GM18858 (cell line): ENCODE results near the gene FTCD.
A peak's percentile ranks its signal among the peaks of the same experiment; 100 is the strongest.
"Not testable (repeated sequence)": the region's sequence is repeated elsewhere in the genome, so short reads cannot be mapped to it uniquely, and the experiment has no call there.

Experiments
- ATAC-seq: cut with Tn5 transposase; IDR thresholded peaks from one replicate; pipeline ENCODE4 v1.9.1; 2021; ENCODE audit not compliant: unreplicated experiment

Gene FTCD

DNA sequence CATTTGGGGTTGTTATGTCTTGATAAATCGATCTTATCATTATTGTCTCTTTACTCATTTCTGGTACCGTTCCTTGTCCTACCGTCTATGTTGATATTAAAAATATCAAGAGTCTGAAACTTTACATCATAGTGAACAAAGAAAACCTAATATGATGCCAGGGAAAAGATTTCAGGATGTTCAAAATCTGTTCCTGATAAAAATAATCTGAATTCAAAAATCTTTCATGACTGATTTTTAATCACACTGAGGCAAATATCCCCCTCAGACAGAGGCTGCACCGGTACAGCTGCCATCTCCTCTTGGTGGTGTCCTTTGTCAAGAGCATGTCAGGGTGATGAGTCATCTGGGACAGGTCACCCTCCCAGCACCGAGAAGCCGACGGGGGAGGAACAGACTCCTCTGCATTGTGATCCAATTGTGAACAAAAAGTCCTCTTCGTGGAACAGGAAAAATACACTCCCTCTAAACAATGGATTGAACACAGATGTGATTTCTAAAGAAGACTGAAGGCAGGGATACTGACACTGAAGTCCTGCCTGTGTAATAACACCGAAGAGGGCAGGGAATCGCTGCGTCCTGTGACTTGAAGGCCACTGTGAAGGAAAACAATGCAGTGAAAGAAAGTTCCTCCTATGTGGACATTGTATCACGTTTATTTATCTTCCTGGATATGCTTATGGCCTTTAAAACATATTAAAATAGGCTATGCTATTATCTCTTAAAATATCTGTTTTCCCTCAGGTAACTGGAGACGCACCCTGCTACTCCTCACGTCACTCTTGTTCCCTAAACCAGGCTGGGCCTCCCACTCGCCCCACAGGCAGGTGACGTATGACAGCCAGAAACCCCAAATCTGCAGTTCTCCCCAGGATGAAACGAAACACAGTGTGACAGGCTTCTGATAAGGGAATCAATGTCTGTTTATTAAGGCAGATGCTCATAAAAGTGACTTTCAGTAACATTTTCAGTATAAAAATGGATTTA is 33.1 kb upstream of the FTCD start:
- no peak for ATAC-seq

DNA sequence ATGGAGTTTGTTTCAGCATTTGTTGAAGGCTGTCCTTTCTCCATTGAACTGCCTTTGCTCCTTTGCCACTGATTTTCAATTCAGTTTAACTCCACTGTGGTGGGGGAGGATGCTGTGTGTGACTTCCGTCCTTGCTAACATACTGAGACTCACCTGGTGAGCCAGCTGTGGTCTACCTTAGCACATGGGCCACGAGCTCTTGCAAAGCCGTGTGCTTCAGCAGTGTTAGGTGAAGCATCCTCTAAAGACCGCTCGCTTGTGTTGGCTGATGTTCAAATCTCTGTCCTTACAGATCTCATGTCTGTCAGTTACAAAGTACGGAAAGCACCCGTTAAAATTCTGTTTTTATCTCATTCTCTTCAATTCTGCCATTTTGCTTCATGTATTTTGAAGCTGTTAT is 32.4 kb upstream of the FTCD start:
- no peak for ATAC-seq

DNA sequence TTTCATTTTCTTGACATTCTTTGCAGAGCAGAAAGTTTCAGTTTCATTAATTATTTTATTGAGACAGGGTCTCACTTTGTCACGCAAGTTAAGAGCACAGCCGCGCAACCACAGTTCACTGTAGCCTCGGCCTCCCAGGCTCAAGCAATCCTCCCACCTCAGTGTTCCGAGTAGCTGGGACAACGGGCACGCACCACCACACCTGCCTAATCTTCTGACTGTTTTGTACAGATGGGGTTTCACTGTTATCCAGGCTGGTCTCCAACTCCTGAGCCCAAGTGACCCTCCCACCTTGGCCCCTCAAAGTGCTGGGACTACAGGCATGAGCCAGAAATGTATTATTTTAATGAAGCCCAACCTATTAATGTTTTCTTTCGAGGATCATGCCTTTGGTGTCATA is 31.9 kb upstream of the FTCD start:
- no peak for ATAC-seq

DNA sequence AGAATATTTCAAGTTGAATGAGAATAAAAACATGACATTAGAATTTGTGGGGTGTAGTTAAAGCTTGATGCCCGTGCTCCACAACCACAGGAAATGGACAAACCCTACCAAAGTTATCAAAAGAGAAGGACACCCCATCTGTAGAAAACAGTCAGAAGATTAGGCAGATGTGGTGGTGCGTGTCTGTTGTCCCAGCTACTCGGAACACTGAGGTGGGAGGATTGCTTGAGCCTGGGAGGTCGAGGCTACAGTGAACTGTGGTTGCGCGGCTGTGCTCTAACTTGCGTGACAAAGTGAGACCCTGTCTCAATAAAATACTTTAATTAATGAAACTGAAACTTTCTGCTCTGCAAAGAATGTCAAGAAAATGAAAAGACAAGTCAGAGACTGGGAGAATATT is 30.3 kb upstream of the FTCD start:
- no peak for ATAC-seq

DNA sequence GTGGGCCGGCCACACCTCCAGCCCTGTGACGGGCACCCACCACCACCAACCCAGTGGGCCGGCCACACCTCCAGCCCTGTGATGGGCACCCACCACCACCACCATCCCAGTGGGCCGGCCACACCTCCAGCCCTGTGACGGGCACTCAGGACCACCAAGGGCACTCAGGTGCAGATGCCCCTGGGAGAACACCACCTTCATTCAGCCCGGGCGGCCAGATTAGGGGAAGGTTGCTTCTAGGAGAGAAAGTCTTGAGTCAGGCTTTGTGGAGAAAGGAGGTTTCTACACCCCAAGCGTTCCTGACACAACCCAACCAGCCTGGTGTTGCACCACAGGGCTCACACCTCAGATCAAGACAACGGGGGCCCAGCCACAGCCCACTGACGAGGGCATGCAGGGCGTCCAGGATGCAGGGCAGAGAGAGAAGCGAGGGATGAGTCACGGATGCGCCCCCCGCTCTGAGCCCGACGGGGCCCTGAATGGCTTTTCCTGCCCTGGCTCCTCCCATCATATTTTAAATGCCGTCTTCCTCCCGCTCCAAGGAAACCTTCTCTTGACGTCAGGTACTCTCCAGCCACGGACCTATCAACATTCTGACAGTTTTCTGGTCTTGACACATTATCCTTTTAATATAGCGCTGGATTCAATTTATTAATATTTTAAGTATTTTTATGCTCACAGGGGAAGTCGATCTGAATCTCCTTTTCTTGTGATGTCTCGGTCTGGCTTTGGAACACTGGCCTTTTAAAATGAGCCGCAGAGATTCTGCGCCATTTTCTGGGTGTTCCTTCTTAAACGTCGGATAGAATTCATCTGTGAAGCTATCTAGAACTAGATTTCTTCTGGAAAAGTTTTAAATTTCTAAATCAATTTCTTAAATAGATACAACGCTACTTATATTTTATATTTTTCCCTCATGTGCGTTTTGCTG is 29.5 kb upstream of the FTCD start:
- ATAC-seq: peak; percentile 27

DNA sequence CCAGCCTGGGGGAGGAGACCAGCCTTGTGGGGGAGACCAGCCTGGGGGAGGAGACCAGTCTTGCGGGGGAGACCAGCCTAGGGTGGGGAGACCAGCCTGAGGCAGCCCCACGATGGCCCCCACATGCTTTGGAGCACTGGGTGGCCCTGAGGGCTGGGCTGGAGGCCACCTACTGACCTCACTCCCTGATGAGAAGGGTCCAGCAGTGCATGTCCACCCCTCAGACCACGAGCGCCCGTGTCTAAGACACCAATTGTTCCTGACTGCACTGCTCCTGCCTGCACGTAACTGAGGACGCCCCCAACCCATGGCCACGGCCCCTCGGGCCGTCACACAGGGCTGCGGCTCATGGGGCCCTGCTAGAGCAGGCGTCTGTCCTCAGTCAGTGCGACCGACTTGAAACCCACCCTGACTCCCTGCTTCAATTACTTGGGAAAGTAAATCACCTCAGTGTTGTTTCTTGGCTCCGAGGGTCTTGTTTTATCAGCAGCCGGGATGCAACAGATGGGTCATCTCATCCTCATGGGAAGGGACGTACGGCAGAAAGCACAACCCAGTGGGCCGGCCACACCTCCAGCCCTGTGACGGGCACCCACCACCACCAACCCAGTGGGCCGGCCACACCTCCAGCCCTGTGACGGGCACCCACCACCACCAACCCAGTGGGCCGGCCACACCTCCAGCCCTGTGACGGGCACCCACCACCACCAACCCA is 28.7 kb upstream of the FTCD start, which contains the start of gene SPATC1L:
SPATC1L (minus strand) TSS at position 550 of the 715 bp plus-strand sequence. CDS start 1,643 bp downstream, outside the sequence.
- ATAC-seq: peak; percentile 44

DNA sequence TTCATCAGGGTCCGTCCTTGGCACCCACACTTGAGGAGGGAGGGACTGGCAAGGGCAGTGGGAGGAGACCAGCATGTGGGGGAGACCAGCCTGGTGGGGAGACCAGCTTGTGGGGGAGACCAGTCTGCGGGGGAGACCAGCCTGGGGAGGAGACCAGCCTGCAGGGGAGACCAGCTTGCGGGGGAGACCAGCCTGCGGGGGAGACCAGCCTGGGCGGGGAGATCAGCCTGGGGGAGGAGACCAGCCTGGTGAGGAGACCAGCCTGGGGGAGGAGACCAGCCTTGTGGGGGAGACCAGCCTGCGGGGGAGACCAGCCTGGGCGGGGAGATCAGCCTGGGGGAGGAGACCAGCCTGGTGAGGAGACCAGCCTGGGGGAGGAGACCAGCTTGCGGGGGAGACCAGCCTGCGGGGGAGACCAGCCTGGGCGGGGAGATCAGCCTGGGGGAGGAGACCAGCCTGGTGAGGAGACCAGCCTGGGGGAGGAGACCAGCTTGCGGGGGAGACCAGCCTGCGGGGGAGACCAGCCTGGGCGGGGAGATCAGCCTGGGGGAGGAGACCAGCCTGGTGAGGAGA is 28.0 kb upstream of the FTCD start:
- ATAC-seq: not testable (repeated sequence)

DNA sequence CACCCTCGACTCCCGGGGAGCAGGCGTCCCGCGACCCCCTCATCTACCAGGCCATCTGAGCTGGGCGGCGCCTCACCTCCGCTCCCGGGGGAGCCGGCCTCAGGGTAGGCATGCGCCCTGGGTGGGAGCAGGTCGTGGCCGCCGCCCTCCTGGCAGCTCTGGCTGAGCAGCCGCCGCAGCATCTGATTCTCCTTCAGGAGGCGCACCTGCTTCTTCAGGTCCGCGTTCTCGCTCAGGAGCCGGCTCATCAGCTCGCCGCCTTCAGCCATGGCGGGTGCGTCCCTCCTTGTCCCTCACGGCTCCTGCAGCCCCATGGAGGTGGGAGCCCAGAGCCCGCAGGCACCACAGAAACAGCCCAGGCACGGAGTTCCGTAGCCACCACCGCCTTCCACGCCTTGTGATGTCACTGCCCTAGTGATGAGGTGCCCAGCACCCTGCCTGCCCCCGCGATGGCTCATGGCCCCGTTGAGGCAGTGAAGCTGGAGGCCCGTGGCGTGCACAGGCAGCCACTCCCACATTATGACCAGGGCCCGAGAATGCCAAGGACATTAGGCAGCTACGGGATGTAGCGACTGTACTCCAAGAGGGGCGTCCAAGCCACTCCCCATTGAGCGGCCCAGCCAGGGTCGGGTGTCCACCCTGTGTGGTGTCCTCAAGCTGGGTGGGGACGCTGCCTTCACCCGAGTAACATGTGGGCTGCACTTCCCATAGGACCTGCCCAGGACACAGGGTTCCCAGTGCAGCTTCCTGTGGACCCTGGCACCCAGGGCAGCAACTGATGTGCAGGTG is 27.4 kb upstream of the FTCD start:
- ATAC-seq: no peak

DNA sequence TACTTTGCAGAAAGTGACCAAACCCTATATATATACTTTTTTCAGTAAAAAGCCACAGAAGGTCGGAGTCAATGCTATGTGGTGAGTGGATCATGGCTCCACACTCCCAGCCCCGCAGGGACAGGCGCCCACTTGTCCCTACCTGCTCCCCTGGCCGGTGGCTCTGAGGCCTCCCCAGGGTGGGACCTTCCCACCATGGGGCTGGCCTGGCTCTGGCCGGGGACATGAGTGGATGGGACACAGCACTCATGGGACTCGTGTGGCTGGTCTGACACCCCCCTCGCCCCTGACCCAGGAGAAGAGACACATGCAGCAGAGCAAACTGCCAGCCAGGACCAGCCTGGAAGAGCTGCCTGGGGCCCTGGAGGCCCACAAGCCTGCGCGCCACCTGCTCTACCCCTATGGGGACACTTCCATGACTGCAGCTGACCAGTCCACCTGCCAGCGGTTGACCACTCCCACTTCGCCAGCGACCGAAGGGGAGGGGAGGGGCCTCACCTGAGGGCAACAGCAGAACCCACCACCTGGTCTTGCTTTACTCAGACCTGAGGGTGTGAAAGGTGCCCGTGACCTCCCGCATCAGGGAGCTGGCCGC is 26.7 kb upstream of the FTCD start:
- ATAC-seq: no peak

DNA sequence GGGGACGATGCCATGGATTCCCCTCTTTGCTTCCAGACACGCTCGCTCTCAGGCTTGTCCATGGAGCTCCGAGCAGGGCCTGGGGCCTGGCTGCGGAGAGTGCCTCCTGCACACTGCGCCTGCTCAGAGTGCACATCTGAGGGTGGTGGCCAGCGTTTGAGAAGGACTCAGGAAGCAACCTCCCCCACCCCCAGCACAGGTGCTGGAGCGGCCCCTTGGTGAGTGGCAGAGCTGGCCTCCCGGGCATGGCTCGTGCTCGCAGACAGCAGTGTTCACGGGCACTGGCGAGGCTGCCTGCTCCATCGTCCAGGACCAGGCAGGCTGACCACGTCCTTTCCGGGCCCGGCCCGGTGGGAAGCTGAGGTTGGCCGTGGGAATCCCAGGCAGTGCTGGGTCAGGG is 26.1 kb upstream of the FTCD start:
- no peak for ATAC-seq

DNA sequence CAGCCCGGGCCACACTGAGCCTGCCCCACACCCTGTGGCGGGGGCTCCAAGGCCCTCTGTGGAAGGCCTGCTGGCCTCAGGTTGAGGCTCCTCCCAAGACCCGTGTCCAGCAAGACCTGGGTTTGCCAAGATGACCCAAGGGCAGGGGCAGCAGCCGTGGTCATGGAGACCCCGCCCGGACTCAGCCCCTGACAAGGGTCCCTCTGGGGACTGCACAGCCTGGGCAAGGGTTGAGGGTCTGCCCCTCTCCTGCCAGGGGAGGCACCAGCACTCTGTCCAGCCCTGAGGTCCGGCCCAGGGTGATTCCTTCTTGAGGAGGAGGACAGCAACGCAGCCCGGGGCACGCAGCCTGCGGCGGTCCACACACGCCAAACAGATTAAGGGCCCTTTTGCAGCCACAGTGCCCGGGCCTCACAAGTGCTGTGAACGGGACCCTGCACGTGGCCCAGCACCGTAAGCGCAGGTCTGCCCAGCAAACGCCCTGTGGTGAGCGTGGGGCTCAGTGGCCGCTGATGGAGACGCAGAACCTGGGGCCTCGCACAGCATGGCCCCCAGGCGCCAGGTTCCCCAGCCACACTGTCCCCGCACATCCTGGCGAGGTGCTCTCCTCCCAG is 25.5 kb upstream of the FTCD start:
- no peak for ATAC-seq

DNA sequence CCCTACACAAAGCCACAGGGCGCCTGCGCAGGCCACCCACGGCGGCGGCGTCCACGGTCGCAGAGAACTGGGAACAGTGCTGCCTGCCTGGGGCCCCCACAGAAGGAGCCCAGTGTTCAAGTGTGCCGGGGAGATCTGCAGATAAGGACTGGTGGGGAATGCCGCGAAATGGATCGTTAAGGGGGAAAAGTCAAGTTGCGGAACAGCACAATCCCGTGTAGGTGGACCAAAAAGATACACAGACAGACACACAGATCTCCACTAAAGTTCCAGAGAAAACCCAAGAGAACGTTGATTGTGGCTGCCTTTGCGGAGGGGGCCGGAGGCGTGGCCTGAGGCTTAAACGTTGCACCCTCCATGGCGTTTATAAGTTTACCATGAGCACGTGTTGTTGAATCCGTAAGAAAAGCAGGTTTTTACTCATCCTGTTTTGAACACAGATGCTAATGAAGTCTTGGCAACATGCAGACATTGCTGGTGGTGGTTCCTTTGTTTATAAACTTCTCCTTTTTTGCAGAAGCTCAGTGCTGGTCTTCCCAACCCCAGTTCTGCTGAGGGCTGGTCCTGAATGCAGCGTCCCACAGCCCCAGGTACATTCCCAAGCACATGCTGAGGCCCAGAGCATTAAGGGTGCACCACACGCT is 24.8 kb upstream of the FTCD start:
- ATAC-seq: no peak

DNA sequence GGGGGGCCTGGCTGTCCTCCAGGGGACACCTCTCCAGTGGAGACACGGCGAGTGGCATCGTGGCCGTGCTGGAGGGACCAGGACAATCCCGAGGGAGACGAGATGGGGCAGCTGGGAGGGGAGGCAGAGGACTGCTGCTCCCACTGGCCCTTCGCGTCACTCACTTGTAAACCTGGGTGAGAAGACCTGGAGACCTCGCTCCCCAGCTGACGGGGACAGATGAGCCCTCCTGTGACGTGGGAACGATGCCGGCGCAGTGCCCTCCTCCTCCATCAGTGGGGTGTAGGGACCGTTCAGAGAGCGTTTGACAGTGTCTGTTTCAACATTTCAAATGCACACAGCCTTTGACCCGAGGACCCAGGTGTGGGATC is 24.3 kb upstream of the FTCD start:
- ATAC-seq: no peak

DNA sequence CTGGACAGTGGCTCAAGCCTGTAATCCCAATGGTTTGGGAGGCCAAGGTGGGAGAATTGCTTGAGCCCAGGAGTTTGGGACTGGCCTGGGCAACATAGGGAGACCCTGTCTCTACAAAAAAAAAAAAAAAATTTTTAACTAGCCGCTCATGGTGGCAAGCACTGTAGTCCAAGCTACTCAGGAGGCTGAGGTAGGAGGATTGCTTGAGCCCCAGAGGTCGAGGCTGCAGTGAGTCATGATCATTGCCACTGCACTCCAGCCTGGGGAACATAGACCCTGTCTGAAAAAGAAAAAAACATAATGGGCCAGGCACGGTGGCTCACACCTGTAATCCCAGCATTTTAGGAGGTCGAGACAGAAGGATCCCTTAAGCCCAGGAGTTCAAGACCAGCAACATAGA is 23.6 kb upstream of the FTCD start:
- no peak for ATAC-seq

DNA sequence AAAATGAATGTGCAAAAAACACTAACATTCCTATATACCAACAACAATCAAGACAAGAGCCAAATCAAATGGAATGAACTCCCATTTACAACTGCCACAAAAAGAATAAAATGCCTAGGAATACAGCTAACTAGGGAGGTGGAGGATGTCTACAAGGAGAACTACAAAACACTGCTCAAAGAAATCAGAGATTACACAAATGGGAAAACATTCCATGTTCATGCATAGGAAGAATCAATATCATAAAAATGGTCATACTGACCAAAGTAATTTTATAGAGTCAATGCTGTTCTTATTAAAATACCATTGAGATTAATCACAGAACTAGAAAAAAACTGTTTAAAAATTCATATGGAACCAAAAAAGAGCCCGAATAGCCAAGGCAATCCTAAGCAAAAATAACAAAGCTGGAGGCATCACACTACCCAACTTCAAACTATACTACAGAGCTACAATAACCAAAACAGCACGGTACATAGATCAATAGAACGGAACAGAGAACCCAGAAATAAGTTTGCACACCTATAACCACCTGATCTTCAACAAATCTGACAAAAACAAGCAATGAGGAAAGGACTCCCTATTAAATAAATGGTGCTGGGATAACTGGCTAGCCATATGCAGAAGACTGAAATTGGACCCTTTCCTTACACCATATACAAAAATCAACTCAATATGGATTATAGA is 21.2 kb upstream of the FTCD start:
- ATAC-seq: not testable (repeated sequence)

DNA sequence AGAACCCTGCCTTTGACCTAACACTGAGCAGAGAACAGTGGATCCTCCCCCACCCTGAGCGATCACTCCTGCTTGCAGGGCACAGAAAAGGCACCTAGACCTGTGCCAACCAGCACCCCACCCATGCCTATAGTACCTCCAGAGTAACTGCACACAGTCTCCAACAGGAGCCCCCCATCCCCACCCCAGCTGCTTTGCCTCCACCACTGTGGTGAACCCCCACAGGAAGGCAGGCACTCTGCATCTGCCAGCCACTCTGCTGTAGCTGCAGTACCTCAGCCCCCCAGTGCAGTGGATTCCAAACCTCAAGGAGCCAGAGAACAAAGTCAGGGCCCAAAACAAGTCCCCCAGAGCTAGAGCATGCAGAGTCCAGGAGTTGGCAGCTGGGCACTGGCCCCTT is 18.2 kb upstream of the FTCD start:
- ATAC-seq: no peak

DNA sequence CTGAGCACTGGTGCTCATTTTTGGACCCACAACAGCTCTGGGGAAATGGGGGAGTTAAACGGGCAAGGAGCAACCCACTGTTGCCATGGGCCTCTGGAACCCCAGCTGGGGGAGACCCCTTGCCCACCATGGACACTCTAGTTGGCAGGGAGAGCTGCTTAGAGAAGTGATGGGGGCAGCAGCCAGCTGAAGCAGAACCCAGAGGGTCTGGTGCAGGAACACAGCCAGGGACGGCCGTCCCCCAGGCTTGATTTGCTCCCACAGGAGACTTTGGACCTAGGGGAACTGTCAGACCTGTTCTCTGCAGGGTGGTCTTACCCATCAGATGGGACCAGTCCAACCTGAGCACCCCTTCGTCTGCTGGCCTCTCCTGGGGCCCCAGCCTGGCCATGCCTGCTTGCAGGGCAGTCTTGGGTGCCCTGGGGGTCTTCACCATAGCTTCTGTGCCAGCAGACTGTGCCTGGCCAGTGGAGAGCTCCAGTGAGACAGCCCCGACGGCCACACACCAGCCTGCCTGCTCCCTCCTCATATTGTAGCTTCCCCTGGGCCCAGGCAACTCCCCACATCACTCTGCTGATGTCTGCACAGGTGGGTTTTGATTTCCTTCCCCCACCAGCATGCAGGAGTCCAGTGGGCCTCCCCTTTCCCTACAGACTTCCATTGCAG is 17.6 kb upstream of the FTCD start:
- ATAC-seq: no peak
